GM12878 (cell line): ENCODE data around the gene NUDT7. TPM values are rescaled to one million over a fixed set of nuclear protein-coding genes. Genes with fewer than 3 reads are reported as not detected.

Experiments used
- ATAC-seq: fragments of 200-7000 bp; cut with Tn5 transposase; 3 replicates; pipeline ENCODE4 v1.9.1; 2020; ENCODE audit warnings: mild to moderate bottlenecking, moderate library complexity
- BruUV-seq: library from RNA; stranded (reverse); fragments of 400-500 nt; replicated peaks from 2 replicates; lab custom pipeline; 2021; lab: Mats Ljungman, UMichigan
- CTCF ChIA-PET: fragments of 300-600 bp; sonication (Branson Sonifier 250); formaldehyde crosslinking; extraction: SDS; loops from one replicate; lab custom pipeline; 2021; ENCODE audit warnings: inconsistent platforms; lab: Yijun Ruan, JAX
- POLR2A ChIA-PET: fragments of 350-600 bp; formaldehyde crosslinking; extraction: SDS; loops from one replicate; lab custom pipeline; 2021; ENCODE audit warnings: inconsistent platforms; lab: Charles Lee
- RAD21 ChIA-PET: fragments of 300-600 bp; sonication (Branson Sonifier 250); formaldehyde crosslinking; loops from one replicate; lab custom pipeline; 2023; ENCODE audit warnings: antibody characterized with exemption; ENCODE audit not compliant: unreplicated experiment; lab: Charles Lee
- SMC1A ChIA-PET: fragments of 300-600 bp; sonication (Branson Sonifier 250); formaldehyde crosslinking; loops from one replicate; lab custom pipeline; 2023; ENCODE audit not compliant: unreplicated experiment, uncharacterized antibody; lab: Charles Lee
- DNase-seq: peaks from one replicate; pipeline ENCODE4 v3.0.0-alpha.2; 2011; ENCODE audit warnings: low read depth, low spot score
- FAIRE-seq: peaks from 3 replicates; lab custom pipeline; 2011; peaks lifted over from hg19 to GRCh38; lab: Jason Lieb, UNC
- H2AFZ ChIP-seq: 2 replicates; pipeline ENCODE4 v1.6.0; 2011; ENCODE audit warnings: low read depth, low read length, control low read depth; ENCODE audit not compliant: control insufficient read depth
- H3K27ac ChIP-seq: 2 replicates; pipeline ENCODE4 v1.5.1; 2011; ENCODE audit warnings: control low read depth; ENCODE audit not compliant: control insufficient read depth, insufficient read depth
- H3K27me3 ChIP-seq, 2 experiments: replicated peaks in 1 of 2; 2 replicates each; pipeline versions ENCODE4 v1.6.0 to v1.6.1; 2011; ENCODE audit warnings: low read length in 1 of 2; ENCODE audit not compliant: control insufficient read depth in 2 of 2, insufficient read depth in 2 of 2
- H3K36me3 ChIP-seq, 2 experiments: 2 replicates each; pipeline ENCODE4 v1.5.1; 2011; ENCODE audit warnings: low read length in 1 of 2; ENCODE audit not compliant: control insufficient read depth in 2 of 2, insufficient read depth in 2 of 2
- H3K4me1 ChIP-seq: 2 replicates; pipeline ENCODE4 v1.6.1; 2011; ENCODE audit warnings: mild to moderate bottlenecking, low read length, moderate library complexity, mixed read lengths; ENCODE audit not compliant: control insufficient read depth, insufficient read depth
- H3K4me2 ChIP-seq: 2 replicates; pipeline ENCODE4 v1.6.0; 2011; ENCODE audit warnings: control low read depth; ENCODE audit not compliant: control insufficient read depth, insufficient read depth
- H3K4me3 ChIP-seq: fragments of 200-600 bp; sonication (generic); 2 replicates; pipeline ENCODE4 v1.5.1; 2016
- H3K79me2 ChIP-seq: 2 replicates; pipeline ENCODE4 v1.6.0; 2011; ENCODE audit warnings: low read length; ENCODE audit not compliant: control insufficient read depth, insufficient read depth
- H3K9ac ChIP-seq: 2 replicates; pipeline ENCODE4 v1.8.0; 2011; ENCODE audit warnings: low read length, control low read depth, mixed read lengths; ENCODE audit not compliant: control insufficient read depth, insufficient read depth
- H3K9me3 ChIP-seq: replicated peaks from 3 replicates; pipeline ENCODE4 v1.5.1; 2011; ENCODE audit warnings: mild to moderate bottlenecking, low read length; ENCODE audit not compliant: control insufficient read depth, insufficient read depth
- H4K20me1 ChIP-seq: 2 replicates; pipeline ENCODE4 v1.6.0; 2011; ENCODE audit not compliant: control insufficient read depth, insufficient read depth
- BMI1 ChIP-seq: fragments of 450-650 bp; IDR thresholded peaks from 2 replicates; pipeline ENCODE4 v1.6.1; 2016; ENCODE audit warnings: mild to moderate bottlenecking, moderate library complexity, borderline replicate concordance
- NR2F1 ChIP-seq: fragments of 450-650 bp; conservative IDR thresholded peaks from 2 replicates; pipeline ENCODE4 v1.6.1; 2017; ENCODE audit warnings: mild to moderate bottlenecking
- RELA ChIP-seq: fragments of 450-650 bp; IDR thresholded peaks from 2 replicates; pipeline ENCODE4 v1.8.0; 2014; ENCODE audit warnings: borderline replicate concordance; ENCODE audit not compliant: partially characterized antibody
- TCF7 ChIP-seq: IDR thresholded peaks from 2 replicates; pipeline ENCODE4 v1.6.1; 2014; ENCODE audit warnings: antibody characterized with exemption, borderline replicate concordance
- YY1 ChIP-seq: IDR thresholded peaks from 2 replicates; pipeline ENCODE4 v1.6.1; 2011; ENCODE audit warnings: low read depth, mild to moderate bottlenecking, low read length
- ZNF622 ChIP-seq: fragments of 450-650 bp; IDR thresholded peaks from 2 replicates; pipeline ENCODE4 v1.6.1; 2017; ENCODE audit warnings: mild to moderate bottlenecking, inconsistent platforms
- WGBS: methylation state at CpG from one replicate; pipeline ENCODE4 v1.1.6; 2016; ENCODE audit warnings: low lambda C conversion rate; ENCODE audit not compliant: insufficient replicate concordance, insufficient coverage; ENCODE audit errors: missing lambda C conversion rate; 5-methylcytosine and 5-hydroxymethylcytosine counted together
- in situ Hi-C: fragments of 300-500 bp; cut with MboI; formaldehyde crosslinking; loops from 9 replicates; pipeline ENCODE4 v1.14.3; 2018; ENCODE audit warnings: mixed read lengths
- intact Hi-C: fragments of 100-400 bp; cut with micrococcal nuclease; formaldehyde crosslinking; loops from one replicate; pipeline ENCODE4 v1.14.2; 2022; ENCODE audit not compliant: unreplicated experiment
- polyA plus RNA-seq, 11 experiments: library from polyadenylated mRNA; depleted of rRNA in 4 of 11; unstranded in 6 of 11; stranded (reverse) in 5 of 11; fragments of >200 nt; fragmentation: Nextera tagmentation in 4 of 11; fragmentation: Illumina TruSeq in 1 of 11; extraction: Ambion mirVana in 4 of 11; extraction: Trizol in 1 of 11; gene quantifications; 1 replicate in 1 of 11; 2 replicates in 10 of 11; pipeline versions ENCODE4 v1.2.1 to v1.2.3, GENCODE V29; 2011 to 2016; ENCODE audit warnings: inconsistent platforms in 2 of 11, missing spikeins in 2 of 11, low read depth in 1 of 11
- total RNA-seq, 4 experiments: library from RNA; depleted of rRNA in 3 of 4; stranded (reverse); fragments of >200 nt in 3 of 4; fragmentation: Illumina TruSeq in 1 of 4; extraction: Trizol in 1 of 4; gene quantifications; 2 replicates each; pipeline versions ENCODE4 v1.2.1 to v1.2.3, GENCODE V29; 2013 to 2021
- TF ChIP-seq, protein P1 (sequence below): fragments of 450-650 bp; IDR thresholded peaks from 2 replicates; pipeline ENCODE4 v1.6.1; 2016; ENCODE audit warnings: mild to moderate bottlenecking, moderate library complexity, borderline replicate concordance
- TF ChIP-seq, protein P2 (sequence below): IDR thresholded peaks from 2 replicates; pipeline ENCODE4 v1.6.1; 2011; ENCODE audit warnings: low read depth, mild to moderate bottlenecking, low read length, moderate library complexity, borderline replicate concordance; ENCODE audit errors: extremely low read depth

Gene NUDT7
- total and polyA plus RNA-seq, 10 of the 15 experiments (the other 5 are each of a cell fraction or from before 2014, with no cell fraction given), result 2.8 to 14.3 (median 5.2) TPM

DNA sequence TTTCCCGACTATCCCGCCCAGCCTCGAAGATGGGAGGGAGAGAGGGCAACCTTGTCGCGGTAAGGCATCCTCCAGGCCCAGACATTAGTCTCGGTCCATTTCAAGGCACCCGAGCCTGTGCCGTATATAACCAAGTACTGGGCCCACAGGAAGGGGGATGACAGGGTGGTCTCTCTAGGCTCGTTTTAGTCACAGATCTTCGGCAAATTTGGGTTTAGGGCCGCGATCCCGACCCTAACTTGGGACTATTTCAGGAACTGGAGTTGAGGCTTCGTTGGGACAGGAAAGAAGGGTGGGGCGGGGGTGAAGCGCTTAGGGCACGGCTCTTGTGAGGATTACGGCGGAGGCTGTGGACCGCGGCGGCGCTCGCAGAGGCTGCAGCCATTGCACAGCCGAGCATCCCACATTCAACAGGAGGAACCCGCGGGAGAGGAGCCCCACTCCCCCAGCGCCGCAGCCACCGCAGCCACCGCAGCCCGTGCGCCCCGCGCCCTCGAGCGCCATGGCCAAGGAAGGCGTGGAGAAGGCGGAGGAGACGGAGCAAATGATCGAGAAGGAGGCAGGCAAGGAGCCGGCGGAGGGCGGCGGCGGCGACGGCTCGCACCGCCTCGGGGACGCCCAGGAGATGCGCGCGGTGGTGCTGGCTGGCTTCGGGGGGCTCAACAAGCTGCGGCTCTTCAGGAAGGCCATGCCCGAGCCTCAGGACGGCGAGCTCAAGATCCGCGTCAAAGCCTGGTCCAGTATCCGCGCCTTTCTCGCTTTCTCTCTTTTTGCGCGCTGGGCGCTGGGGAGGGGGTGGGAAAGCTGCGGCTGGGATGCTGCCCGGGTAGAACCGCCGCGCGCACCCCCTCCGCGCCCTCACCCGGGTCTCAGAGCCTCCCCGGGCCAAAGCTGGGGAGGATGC is 66.1 kb downstream of the NUDT7 start, which contains the start of gene VAT1L:
Gene VAT1L, plus strand, starts transcription at position 384 of the 904 bp plus-strand sequence. Its CDS starts 119 bp downstream, at position 503.
- H3K4me2 ChIP-seq, result peak within 1 kb of the TSS; percentile 2; the same call in 1 of the 2 replicates
- CTCF ChIA-PET, result no interaction called here
- H3K4me3 ChIP-seq, result no peak within 1 kb of the TSS
- H4K20me1 ChIP-seq, result no peaks in the 10 kb centered on the region
- intact Hi-C loops, result no loop called here
- no peak within 1 kb of the TSS for H3K27ac ChIP-seq
- H3K27me3 ChIP-seq, result peaks cover 7 to 20% of the 10 kb centered on the region in 2 experiments
- no peak within 1 kb of the TSS for H2AFZ ChIP-seq
- BruUV-seq, result no TSS peak
- RAD21 ChIA-PET, result no interaction called here
- in situ Hi-C loops, result no loop called here
- POLR2A ChIA-PET, result no interaction called here
- SMC1A ChIA-PET, result no interaction called here
- H3K4me1 ChIP-seq, result no peaks in the 10 kb centered on the region
- H3K36me3 ChIP-seq, result no peaks in the 10 kb centered on the region
- TF ChIP-seq RELA (no peak), TCF7 (no peak), YY1 (0 out of 2 replicates have a peak, but pooled peaks have one; percentile 50), ZNF622 (no peak), BMI1 (no peak), NR2F1 (no peak)
- TF ChIP-seq, protein P1, sequence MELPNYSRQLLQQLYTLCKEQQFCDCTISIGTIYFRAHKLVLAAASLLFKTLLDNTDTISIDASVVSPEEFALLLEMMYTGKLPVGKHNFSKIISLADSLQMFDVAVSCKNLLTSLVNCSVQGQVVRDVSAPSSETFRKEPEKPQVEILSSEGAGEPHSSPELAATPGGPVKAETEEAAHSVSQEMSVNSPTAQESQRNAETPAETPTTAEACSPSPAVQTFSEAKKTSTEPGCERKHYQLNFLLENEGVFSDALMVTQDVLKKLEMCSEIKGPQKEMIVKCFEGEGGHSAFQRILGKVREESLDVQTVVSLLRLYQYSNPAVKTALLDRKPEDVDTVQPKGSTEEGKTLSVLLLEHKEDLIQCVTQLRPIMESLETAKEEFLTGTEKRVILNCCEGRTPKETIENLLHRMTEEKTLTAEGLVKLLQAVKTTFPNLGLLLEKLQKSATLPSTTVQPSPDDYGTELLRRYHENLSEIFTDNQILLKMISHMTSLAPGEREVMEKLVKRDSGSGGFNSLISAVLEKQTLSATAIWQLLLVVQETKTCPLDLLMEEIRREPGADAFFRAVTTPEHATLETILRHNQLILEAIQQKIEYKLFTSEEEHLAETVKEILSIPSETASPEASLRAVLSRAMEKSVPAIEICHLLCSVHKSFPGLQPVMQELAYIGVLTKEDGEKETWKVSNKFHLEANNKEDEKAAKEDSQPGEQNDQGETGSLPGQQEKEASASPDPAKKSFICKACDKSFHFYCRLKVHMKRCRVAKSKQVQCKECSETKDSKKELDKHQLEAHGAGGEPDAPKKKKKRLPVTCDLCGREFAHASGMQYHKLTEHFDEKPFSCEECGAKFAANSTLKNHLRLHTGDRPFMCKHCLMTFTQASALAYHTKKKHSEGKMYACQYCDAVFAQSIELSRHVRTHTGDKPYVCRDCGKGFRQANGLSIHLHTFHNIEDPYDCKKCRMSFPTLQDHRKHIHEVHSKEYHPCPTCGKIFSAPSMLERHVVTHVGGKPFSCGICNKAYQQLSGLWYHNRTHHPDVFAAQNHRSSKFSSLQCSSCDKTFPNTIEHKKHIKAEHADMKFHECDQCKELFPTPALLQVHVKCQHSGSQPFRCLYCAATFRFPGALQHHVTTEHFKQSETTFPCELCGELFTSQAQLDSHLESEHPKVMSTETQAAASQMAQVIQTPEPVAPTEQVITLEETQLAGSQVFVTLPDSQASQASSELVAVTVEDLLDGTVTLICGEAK, result peak; percentile 39; the same call in 1 of the 2 replicates
- TF ChIP-seq, protein P2, sequence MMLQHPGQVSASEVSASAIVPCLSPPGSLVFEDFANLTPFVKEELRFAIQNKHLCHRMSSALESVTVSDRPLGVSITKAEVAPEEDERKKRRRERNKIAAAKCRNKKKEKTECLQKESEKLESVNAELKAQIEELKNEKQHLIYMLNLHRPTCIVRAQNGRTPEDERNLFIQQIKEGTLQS, result no peak
- FAIRE-seq (no peak), DNase-seq (no peak), ATAC-seq (peak; percentile 47; the same call in 2 of the 3 replicates)
- no peak within 1 kb of the TSS for H3K9ac ChIP-seq
- H3K9me3 ChIP-seq, result no peaks in the 10 kb centered on the region
- 4% methylated on average over 74 of the region's 78 CpGs for WGBS
- no peaks in the 10 kb centered on the region for H3K79me2 ChIP-seq
